BE2C (cell line): ENCODE results near the gene SAFB.
"Not testable (repeated sequence)": the region's sequence is repeated elsewhere in the genome, so short reads cannot be mapped to it uniquely, and the experiment has no call there.

Experiments
- DNase-seq: peaks from one replicate; pipeline ENCODE4 v3.0.0-alpha.2; 2020
- H3K27me3 ChIP-seq: fragments of 250-450 bp; sonication (Bioruptor Pico); 2 replicates; pipeline ENCODE4 v1.5.1; 2020; ENCODE audit warnings: mild to moderate bottlenecking
- H3K36me3 ChIP-seq: fragments of 250-450 bp; sonication (Bioruptor Pico); 2 replicates; pipeline ENCODE4 v1.5.1; 2020; ENCODE audit warnings: mild to moderate bottlenecking
- H3K4me1 ChIP-seq: fragments of 250-450 bp; sonication (Bioruptor Pico); 2 replicates; pipeline ENCODE4 v1.5.1; 2020
- H3K4me3 ChIP-seq: 2 replicates; pipeline ENCODE4 v1.5.1; 2011; ENCODE audit warnings: low read depth, low read length
- H3K9me3 ChIP-seq: fragments of 250-450 bp; sonication (Bioruptor Pico); 2 replicates; pipeline ENCODE4 v1.5.1; 2020
- TF ChIP-seq, protein P1 (sequence below): IDR thresholded peaks from 2 replicates; pipeline ENCODE4 v1.5.1; 2012; ENCODE audit warnings: mild to moderate bottlenecking, low read depth, low read length

The SAFB gene

DNA sequence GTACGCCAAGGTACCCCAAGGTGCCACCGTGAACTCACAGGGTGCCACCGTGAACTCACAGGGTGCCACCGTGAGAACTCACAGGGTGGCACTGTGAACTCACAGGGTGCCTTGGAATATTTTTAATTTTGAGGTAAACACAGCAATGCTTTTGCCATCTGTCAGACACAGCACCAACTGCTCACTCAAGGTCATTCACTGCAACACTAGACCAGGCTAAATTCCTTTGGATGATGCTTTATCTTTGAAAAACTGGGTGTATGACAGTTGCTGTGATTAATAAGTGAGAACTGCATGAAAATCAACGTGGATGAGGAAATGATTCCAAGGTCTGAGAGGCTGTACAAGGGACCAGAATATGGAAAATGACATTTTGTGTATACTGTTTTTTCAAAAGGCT is 19.3 kb upstream of the SAFB start:
- H3K9me3 ChIP-seq, result no peaks in the 10 kb centered on the region
- H3K4me3 ChIP-seq, result no peak overlapping the region
- no peaks in the 10 kb centered on the region for H3K27me3 ChIP-seq
- TF ChIP-seq, protein P1, sequence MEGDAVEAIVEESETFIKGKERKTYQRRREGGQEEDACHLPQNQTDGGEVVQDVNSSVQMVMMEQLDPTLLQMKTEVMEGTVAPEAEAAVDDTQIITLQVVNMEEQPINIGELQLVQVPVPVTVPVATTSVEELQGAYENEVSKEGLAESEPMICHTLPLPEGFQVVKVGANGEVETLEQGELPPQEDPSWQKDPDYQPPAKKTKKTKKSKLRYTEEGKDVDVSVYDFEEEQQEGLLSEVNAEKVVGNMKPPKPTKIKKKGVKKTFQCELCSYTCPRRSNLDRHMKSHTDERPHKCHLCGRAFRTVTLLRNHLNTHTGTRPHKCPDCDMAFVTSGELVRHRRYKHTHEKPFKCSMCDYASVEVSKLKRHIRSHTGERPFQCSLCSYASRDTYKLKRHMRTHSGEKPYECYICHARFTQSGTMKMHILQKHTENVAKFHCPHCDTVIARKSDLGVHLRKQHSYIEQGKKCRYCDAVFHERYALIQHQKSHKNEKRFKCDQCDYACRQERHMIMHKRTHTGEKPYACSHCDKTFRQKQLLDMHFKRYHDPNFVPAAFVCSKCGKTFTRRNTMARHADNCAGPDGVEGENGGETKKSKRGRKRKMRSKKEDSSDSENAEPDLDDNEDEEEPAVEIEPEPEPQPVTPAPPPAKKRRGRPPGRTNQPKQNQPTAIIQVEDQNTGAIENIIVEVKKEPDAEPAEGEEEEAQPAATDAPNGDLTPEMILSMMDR, result no peak
- peaks cover 95% of the 10 kb centered on the region for H3K36me3 ChIP-seq
- H3K4me1 ChIP-seq, result no peaks in the 10 kb centered on the region
- no peak for DNase-seq

- Histone ChIP-seq H3K27me3 (no peaks in the 10 kb centered on the region), H3K4me1 (no peaks in the 10 kb centered on the region), H3K36me3 (peaks cover 95% of the 10 kb centered on the region), H3K9me3 (no peaks in the 10 kb centered on the region), H3K4me3 (no peak overlapping the region)
- no peak for DNase-seq
- TF ChIP-seq, protein P1, result no peak
Observed at GRCh38 chr19:5605362-5605761, 17.5 kb upstream of the SAFB start.

- TF ChIP-seq, protein P1, result no peak
- Histone ChIP-seq H3K36me3 (peaks cover 92% of the 10 kb centered on the region), H3K27me3 (no peaks in the 10 kb centered on the region), H3K9me3 (no peaks in the 10 kb centered on the region), H3K4me3 (no peak overlapping the region), H3K4me1 (no peaks in the 10 kb centered on the region)
- no peak for DNase-seq
Observed at GRCh38 chr19:5607318-5608275, 15.3 kb upstream of the SAFB start.

DNA sequence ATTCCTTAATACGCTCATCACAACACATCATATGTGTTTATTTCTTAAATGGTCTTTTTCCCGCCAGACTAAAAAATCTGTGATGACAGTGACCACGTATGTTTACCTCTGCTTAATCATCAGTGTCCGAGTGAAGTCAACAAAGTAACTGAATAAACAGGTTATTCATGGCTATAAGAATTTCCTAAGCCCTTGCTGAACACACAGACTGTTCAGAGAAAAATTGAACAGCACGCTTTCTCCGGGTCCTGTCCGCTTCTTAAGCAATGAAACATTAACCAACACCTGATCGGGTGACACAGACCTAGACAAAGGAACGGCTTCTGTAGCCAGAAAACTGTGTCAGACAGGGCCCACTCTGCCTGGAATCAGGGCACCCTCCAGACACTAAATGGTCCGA is 14.6 kb upstream of the SAFB start:
- no peaks in the 10 kb centered on the region for H3K4me1 ChIP-seq
- TF ChIP-seq, protein P1, result no peak
- H3K36me3 ChIP-seq, result peaks cover 92% of the 10 kb centered on the region
- no peak for DNase-seq
- H3K4me3 ChIP-seq, result no peak overlapping the region
- H3K9me3 ChIP-seq, result no peaks in the 10 kb centered on the region
- no peaks in the 10 kb centered on the region for H3K27me3 ChIP-seq

- H3K9me3 ChIP-seq, H3K4me1 ChIP-seq, DNase-seq, H3K4me3 ChIP-seq, H3K27me3 ChIP-seq: not testable (repeated sequence)
- peaks cover 92% of the 10 kb centered on the region for H3K36me3 ChIP-seq
Observed at GRCh38 chr19:5608766-5609165, 14.1 kb upstream of the SAFB start.

GRCh38 chr19:5609881-5610448 is 12.9 kb upstream of the SAFB start:
- peaks cover 92% of the 10 kb centered on the region for H3K36me3 ChIP-seq

More at GRCh38 chr19:5609881-5610448, 12.9 kb upstream of the SAFB start:
- Histone ChIP-seq H3K4me3 (no peak overlapping the region), H3K27me3 (no peaks in the 10 kb centered on the region), H3K4me1 (no peaks in the 10 kb centered on the region), H3K9me3 (no peaks in the 10 kb centered on the region)
- TF ChIP-seq, protein P1, result no peak
- DNase-seq, result no peak
